IPS-NIHi7 (cell line): Measurements from ENCODE around the gene C2CD2.
"Not testable (repeated sequence)": the region's sequence is repeated elsewhere in the genome, so short reads cannot be mapped to it uniquely, and the experiment has no call there.

Experiments used
- DNase-seq: peaks from one replicate; pipeline ENCODE4 v3.0.0; 2012; ENCODE audit warnings: mixed read lengths; ENCODE audit errors: extremely low spot score

C2CD2 gene

DNA sequence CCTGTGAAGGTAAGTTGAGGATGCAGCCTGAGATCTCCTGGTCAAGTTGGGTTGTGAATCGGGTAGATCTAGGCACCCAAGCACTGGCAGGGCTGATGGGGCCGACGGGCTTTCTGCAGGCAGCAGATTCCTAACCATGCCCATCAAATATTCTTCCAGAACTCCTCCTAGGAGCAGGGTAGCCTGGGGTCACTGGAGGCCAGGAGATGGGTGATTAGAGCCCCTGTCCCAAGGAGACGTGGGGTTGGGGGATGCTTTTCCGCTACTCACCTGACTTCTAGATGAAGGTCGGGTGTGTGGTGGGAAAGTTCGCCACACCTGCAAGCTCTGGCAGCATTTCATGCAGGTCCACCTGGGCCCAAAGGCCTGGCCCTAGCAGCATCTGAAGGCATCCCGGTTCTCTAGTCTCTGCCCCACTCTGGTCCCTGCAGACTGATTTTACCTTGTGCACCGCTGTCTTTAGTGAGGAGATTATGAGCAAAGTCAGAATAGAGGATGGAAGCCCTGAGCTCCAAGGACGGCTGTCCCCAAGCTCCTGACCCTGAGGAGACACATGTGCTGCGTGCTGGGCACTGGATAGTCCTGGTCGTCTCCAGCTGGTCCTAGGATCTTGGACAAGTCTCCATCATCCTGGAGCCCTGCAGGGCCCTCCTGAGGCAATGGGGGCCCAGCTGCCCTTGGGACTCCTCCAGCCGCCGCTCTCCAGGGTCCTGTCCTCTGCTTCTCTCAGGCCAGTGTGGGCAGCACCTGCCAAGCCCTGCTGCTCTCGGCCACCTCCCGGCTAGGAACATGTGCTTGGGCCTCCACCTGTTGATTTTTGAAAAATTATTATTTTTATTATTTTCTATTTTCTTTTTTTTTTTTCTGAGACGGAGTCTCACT lies 21.8 kb upstream of the C2CD2 start:
- DNase-seq = peak; percentile 71

DNA sequence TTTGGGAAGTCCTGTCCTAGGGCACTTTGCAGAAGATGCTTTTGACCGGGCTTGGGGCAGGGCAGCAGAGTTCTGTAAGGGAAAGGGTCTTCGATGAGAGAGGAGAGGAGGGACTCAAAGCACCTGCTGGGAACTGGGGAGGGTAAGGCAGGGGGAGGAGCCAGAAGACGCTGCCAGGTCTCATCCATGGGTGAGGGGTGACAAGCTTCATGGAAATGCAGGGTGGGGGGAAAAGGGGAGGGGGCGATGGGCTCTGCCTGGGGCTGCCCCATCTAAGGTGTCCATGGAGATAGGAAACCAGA lies 20.9 kb upstream of the C2CD2 start:
- DNase-seq = no peak

DNA sequence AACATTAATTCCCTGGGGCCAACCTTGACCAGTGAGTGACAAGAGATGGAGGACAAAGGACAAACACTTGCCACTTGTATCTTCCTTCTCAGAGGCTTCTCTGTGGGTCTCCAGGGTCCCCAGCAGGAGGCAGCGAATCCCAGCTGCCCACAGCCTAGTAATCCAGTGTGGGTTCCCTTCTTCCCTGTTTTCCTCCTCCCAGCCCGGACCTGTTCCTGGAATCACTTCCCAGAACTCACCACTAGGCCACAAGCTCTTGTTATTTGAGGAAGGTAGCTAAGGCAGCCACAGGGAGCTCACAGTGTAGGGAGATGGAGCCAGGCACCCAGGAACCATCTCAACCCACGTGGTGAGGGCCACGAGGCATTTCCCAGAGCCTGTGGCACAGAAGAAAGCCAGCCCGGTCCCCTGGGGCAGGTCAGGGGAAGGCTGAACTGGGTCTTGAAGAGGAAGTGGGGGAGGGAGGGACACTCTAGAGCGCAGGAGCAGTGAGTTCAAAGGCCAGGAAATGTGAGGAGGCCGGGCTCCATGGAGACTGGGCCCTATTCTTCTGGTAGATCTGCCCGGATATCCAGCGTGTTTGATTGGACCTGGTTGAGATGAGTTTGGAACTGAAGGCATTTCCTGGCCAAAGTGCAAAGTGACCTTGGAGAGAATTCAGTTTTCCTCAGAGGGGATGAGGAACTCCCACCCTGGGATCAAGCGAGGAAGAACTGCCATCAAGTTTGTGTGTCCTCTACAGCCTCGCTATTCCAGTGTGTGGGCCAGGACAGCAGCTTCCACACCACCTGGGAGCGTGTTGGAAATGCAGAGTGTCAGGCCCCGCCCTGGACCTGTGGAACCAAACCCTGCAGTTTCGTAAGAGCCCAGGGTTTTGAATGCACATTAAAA lies 20.3 kb upstream of the C2CD2 start:
- peak; percentile 60 for DNase-seq

DNA sequence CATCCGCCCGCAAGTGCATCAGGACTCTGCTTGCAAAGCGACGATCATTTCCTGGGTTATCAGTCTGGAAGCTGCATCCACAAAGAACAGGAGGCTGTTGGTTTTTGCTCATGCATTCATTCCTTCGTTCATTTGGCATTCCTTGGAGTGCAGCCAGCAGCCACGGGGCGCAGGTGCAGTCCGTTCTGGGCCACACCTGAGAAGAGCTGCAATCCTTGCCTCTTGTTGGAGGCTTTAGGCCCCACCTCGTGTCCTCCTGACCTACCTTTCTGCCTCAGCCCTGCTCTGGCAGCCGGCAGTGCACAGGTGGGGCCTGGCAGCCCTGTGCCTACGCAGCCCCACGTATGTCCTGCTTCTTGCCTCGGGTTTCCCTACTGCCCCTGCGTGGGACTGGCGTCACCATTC lies 19.6 kb upstream of the C2CD2 start:
- no peak for DNase-seq

DNA sequence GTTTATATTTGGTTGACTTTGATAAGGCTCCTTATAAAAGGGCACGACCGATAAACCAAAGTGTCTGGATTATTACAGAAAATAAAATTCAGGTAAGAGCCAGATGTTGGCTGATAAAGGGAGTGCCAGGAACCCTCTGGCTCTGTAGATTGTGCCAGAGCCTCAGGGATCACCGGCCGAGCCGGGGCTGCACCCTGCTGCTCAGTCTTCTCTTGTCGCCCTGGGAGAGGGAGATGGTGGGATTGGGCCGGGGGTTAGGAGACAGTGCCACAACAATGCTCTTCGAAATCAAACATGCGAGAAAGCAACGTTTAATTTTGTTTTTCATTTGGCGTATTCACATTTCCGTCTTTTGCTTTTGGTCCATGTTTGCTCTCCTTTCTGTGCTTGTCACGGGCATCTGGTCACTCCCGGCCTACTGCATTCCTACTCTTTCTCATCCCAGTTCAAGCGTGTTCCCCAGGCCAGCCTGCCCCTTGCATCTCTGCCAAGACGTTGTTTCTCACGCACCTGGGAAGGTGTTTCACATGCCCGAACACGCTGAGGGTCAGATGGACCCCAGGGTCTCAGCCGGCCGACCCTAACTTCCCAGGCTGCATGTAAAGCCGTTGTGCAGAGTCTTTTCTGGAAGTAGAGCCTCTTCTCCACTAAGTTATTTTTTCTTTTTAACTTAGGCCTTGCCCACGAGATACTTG lies 18.8 kb upstream of the C2CD2 start:
- no peak for DNase-seq

DNA sequence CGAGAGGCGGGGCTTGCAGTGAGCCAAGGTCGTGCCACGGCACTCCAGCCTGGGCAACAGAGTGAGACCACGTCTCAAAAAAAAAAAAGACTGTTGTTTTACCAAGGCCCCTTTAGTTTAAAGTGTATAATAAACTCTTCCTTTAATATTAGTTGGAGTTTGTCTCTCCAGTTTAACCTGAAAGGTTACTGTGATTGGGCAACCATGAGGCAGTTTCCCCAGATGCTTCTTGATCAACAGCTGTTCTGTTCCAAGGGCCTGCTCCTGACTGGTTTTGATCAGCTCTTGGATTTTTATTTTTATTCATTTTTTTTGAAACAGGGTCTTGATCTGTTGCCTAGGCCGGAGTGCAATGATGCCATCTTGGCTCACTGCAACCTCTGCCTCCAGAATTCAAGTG lies 18.1 kb upstream of the C2CD2 start:
- no peak for DNase-seq

DNA sequence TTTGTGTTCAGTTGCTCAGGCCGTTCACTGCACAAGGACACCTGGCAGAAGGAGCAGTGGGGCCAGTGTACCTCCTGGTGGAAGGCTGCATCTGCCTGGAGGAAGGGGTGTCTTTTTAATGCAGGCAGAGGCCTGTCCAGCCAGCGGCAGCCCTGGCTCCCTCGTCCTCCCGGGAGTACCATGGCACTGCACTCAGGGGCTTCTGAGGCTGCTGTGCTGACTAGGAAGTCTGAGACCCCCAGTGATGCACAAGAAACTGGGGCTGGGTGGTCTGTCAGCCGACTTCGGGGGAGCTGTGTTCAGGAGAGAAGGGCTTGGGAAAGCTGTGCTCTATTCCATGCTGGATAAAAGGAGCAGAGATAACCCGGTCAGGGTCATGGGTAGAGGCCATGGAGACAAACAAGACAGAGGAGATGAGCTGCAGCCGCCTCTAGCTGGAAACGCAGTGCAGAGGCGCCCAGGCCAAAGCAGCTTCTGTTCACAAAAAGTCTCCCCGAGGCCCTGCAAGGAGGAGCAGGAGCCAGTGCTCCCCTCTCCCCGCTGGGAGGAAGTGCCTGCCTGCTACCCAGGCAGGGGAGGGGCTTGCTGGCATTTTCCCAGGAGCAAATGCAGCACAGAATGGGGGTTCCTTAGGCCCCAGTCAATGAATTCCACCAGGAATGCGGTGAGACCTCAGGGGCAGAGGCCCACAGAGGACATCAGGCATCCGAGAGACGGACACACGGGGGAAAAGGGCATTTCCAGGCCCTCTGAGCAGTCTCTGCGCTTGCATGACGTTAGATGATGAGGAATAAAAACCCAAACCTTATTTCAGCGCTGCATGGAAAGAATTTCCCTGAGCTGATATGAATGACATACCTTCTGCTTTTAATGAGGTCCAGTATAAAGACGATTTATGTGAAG lies 17.2 kb upstream of the C2CD2 start:
- DNase-seq = no peak

DNA sequence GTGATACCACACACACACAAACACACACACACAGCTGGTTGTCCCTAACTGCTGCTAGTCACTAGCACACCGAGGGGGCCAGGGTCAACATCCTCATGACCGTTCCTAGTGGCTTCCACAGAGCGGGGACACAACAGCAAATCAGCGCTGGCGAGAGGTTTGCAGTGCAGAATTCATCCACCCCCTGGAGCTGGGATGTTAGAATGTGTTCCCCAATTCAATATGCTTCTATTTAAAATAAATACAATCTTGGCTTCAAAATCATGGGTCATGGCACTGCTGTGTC lies 16.2 kb upstream of the C2CD2 start:
- DNase-seq = no peak

DNA sequence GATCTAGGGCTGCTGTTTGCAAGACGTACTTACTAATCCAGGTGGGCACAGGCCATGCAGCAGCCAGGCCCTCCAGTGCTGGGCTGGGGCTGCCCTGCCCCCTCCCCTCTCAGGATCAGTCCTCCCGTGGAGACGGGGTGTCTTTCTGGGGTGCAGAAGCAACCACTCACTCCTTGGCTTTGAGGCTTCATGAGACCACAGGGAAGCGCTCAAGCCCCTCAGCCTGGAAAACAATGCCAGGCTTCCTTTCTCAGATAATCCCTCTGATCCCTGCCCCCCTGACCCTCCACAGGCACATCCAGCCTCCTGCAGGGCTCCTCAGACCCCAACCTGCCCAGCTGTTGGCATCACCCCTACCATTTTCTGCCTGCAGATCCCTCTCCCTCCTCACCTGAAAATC lies 13.9 kb upstream of the C2CD2 start:
- DNase-seq = no peak

DNA sequence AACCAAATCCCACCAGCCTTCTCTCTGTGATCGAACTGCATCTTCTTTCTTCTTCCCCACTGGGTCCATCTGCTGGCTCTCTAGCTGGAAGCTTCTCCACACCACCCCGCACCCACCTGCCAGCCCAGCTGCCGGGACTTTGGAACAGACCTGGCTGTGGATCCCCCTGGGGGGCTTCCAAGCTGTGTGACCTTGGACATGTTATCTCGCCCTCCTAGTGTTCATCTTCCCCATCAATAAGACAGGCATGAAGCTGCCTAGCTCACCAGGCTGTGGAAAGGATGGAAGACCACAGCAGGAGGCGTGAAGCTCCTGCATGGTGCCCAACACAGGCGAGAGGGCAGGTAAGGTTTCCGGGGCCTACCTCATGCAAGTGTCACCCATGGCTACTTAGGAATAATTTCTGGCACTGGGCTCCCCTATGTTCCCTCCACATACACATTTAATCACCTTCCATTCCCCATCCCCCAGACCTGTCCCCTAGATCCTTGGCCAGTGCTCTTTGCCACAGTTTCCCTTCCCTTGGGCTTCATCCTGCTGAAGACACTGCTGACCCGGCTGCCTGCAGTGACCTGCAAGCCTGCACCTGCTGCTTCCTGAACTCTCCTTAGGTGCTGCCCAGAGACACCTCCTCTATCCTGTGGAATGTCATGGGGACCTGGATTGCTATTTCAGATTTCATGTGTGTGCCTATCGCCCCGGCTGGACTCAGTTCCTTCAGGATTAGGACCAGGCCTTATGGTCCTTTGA lies 13.2 kb upstream of the C2CD2 start:
- DNase-seq = no peak

DNA sequence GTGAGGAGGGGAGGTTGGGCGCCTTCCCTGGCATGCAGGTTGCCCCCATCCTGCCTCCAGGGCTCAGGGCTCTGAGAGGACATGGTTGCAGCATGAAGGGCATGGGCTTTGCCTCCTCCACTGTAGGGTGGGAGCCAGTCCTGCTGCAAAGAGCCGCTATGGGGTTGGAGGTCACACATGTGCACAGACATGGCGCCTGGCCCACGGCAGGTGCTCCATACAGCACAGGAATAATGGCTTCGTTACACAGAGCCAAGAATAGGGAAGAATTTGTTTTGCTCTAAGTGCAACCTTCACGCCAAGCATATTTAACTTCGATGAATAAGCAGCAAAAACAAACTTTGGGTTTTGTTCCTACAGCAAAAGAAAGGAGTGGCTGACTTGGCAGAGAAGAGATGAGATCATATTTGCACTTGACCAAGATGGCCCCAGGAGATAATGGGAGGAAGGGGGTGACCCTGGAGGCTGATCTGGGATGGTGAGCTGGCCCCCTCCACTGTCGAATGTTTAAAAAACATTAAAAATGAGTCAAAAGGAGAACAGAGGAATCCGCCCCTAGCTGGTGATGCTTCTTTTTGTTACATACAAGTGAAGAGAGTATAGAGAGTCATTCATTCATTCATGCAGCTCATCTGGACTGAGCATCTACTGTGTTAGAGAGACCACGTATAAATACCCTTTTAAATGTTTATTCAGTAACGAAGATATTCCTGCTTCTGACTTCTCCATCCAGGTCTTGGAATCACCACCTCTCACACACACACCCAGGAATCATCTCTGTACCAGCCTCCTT lies 12.4 kb upstream of the C2CD2 start:
- no peak for DNase-seq

DNA sequence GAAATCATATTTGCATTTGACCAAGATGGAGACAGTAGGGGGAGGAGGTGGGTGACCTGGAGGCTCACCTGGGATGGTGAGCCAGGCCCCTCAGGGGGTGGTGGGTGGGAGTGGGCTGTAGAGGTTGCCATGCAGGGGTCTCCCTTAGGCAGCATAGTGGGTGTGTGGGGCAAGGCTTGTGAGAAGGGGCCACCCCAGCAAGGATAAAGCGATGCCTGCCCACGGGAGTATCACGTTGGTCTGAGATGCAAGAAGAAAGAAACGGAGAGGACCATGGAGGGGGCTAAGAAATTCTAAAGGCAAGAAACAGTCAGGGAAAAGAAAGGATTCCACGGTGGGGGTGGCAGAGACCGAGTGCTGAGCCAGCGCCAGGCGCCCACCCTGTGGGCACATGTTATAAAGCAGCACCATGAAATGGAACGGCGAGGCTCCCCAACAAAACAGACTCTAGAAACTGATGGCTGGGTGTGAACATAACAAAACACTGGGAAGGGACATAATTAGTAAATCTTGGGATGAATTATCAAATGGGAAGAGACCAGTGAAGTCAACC lies 11.7 kb upstream of the C2CD2 start:
- no peak for DNase-seq

DNA sequence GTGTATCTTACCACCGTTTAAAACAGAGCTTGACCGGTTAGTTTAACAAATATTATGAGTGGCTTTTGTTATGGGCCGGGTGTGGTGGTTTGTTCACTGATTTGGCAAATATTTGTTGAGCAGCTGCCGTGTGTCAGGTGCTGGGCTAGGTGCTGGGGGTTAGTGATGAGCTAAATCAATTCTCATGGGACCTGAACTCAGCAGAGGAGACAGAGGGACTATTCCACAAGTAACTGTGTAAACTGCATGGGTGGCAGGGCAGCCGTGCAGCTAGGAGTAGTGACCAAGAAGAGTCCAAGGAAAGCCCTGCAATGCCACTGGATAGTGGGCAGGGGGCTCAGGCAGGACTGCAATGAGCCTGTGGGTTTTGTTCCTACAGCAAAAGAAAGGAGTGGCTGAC lies 11.2 kb upstream of the C2CD2 start:
- no peak for DNase-seq

DNA sequence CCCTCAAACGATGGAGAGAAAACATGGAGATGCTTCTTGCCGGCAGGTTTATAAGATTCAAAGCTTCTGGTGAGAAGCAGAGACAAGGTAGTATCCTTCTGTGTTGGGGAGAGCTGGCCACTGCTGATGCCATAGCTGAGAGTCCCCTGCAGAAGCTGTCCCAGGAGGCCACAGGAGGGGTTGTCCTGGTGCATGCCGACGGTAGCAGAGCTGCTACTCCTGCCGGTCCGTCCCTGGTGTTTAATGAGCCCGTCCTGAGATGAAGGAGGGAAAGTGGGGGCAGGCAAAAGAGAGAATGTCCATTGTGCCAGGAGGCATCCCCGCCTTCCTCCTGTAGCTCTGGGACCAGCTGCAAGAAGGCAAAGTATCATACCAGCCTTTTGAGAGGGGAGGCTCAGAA lies 10.4 kb upstream of the C2CD2 start:
- DNase-seq = no peak

DNA sequence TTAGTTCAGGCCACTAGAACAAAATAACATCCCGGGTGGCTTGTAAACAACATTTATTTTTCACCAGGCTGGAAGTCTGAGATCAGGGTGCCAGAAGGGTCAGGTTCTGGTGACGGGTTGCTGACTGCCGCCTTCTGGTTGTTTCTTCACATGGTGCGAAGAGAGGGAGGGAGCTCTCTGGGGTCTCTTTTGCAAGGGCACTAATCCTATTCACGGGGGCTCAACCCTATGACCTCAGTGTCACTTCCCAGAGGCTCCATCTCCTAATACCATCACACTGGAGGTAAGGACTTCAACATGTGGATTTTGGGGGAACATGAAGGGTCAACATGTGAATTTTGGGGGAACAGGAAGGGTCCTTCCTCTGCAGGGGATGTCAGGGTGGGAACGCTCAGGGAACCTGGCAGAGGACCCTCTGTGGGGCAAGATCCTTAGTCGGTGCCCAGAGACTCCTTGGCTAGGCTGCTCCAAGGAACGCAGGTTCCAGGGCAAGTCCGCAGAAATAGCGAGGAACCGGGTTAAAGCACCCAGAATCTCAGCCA lies 8.7 kb upstream of the C2CD2 start:
- DNase-seq = no peak

DNA sequence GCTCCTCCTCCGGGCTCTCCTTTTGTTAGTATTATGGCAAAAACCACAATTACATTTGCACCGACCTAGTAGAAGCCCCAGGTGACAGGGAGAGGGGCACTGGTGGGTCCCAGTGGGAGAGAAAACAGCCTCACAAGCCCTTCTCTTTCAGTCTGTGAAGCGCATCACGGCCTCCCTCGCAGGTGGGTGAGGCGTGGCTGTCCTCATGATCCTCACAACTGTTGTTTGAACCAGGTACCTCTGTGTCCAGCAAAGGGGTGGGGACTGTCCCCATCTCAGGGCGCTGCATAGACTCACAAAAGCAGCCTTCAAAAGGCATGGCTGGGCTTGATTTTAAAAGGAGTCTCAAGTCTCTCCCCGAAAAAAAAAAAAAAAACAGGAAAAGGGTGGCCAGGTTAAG lies 7.9 kb upstream of the C2CD2 start:
- no peak for DNase-seq

DNA sequence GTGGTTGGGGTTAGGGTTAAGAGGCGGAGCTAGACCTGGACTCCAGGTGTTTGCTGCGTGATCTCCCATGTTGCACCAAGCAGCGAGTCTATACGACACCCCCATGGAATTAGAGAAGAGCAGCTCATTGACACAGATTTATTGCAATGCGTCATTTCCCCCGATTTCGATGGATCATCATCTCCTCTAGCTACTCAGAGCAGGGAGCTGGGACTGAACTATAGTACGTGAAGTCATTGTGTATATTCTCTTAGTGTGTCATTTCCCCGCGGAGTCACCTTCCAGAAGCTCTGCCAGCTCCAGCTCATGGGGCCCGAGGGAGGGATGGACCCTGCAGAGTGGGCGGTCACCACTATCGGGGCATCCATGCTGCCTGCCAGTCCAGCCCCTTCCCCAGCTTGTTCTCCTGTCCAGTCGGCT lies 7.5 kb upstream of the C2CD2 start:
- no peak for DNase-seq

DNA sequence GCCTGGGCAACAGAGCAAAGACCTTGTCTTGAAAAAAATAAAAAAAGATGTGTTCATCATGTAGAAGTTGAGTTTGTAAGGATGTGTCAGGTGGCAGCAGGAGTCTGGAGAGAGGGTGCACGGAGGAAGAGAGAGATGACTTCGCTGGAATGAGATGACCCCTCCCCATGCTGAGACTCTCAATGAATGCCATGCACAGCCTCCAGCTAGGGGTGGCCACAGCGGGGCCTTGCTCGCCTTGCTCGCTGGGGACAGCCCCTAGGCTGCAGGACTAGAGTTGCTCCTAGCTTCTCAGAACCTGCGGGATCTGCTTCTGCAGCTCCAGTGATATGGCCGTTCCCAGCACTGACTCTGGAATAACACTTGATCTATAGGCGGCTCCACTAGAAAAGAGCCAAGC lies 6.6 kb upstream of the C2CD2 start:
- DNase-seq = no peak

DNA sequence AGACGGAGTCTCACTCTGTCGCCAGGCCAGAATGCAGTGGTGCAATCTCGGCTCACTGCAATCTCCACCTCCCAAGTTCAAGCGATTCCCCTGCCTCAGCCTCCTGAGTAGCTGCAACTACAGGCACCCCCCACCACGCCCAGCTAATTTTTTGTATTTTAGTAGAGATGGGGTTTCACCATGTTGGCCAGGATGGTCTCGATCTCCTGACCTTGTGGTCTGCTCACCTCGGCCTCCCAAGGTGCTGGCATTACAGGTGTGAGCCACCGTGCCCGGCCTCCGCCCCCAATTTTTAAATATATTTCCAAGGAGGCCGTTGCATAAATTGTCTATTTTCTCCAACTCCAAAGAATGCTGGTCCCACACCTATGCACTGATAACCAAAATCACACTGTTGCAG lies 5.9 kb upstream of the C2CD2 start:
- not testable (repeated sequence) for DNase-seq
